Neural crest cell (in vitro differentiated cells): ENCODE results near the gene TTC34. TPM values are rescaled to one million over a fixed set of nuclear protein-coding genes. Genes with fewer than 3 reads are reported as not detected.

Experiments
- DNase-seq: peaks from one replicate; pipeline ENCODE4 v3.0.0; 2021; ENCODE audit warnings: low read depth, mixed read lengths, low spot score
- H3K27ac Mint-ChIP-seq: one replicate; pipeline ENCODE4 v1.8.0; 2021; ENCODE audit warnings: mild to moderate bottlenecking, mixed read lengths; ENCODE audit not compliant: unreplicated experiment
- H3K27me3 Mint-ChIP-seq: 2 replicates; pipeline ENCODE4 v1.8.0; 2021; ENCODE audit warnings: low read depth, mild to moderate bottlenecking, mixed read lengths
- H3K36me3 Mint-ChIP-seq: 2 replicates; pipeline ENCODE4 v1.8.0; 2021; ENCODE audit warnings: low read depth, mild to moderate bottlenecking, mixed read lengths
- H3K4me1 Mint-ChIP-seq: 2 replicates; pipeline ENCODE4 v1.8.0; 2021; ENCODE audit warnings: mixed read lengths
- H3K4me3 Mint-ChIP-seq: one replicate; pipeline ENCODE4 v1.8.0; 2021; ENCODE audit warnings: mild to moderate bottlenecking, mixed read lengths
- H3K9me3 Mint-ChIP-seq: 2 replicates; pipeline ENCODE4 v1.8.0; 2021; ENCODE audit warnings: mixed read lengths
- total RNA-seq: library from RNA; stranded (reverse); gene quantifications from 2 replicates; pipeline ENCODE4 v1.2.1, GENCODE V29; 2021
- TF ChIP-seq, protein P1 (sequence below): fragments of 200-600 bp; sonication (generic); conservative IDR thresholded peaks from 2 replicates; pipeline ENCODE4 v1.5.0; 2021; ENCODE audit warnings: antibody characterized with exemption, mild to moderate bottlenecking

The TTC34 gene
- total RNA-seq, 1 donor from 2014 or later: 2.7 TPM

DNA sequence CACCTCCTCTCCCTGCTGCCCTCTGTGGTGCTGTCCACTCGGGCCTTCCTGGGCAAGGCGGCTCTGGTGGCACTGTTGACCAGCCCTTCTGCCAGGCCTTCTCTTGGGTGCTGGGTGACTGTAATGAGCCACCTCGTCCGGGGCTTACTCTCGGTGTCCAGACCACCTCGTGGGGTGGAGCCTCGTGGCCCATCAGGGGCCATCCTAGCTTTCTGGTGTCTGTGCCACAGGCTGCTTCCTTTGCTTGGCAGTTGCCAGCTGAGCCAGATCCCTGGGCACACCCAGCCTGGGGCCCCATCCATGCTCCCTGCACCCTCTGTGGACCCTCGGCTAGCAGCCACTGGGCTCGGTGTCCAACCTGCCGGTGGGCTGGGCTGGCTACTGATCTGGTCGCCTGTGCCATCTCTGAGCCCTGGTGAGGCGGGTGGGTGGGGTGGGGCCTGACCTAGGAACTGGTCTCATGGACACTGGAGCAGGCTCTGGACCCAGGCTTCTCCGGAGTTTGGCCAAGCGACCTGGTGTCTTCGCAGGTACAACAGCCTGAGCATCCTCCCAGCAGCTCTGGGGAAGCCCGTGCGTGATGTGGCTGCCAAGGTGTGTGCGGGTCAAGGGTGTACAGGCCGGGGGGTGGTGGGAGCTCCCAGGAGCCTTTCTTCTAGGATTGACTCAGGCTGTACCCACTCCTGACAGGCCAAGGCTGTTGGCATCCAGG lies 213.5 kb downstream of the TTC34 start:
- Mint-ChIP-seq H3K9me3 (no peaks in the 10 kb centered on the region), H3K27me3 (no peaks in the 10 kb centered on the region), H3K4me1 (peaks cover 14% of the 10 kb centered on the region), H3K36me3 (no peaks in the 10 kb centered on the region), H3K27ac (no peak overlapping the region), H3K4me3 (peak overlapping the region; percentile 77)
- TF ChIP-seq, protein P1, sequence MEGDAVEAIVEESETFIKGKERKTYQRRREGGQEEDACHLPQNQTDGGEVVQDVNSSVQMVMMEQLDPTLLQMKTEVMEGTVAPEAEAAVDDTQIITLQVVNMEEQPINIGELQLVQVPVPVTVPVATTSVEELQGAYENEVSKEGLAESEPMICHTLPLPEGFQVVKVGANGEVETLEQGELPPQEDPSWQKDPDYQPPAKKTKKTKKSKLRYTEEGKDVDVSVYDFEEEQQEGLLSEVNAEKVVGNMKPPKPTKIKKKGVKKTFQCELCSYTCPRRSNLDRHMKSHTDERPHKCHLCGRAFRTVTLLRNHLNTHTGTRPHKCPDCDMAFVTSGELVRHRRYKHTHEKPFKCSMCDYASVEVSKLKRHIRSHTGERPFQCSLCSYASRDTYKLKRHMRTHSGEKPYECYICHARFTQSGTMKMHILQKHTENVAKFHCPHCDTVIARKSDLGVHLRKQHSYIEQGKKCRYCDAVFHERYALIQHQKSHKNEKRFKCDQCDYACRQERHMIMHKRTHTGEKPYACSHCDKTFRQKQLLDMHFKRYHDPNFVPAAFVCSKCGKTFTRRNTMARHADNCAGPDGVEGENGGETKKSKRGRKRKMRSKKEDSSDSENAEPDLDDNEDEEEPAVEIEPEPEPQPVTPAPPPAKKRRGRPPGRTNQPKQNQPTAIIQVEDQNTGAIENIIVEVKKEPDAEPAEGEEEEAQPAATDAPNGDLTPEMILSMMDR: no peak
- no peak for DNase-seq

- DNase-seq: no peak
- TF ChIP-seq, protein P1: no peak
- peaks cover 14% of the 10 kb centered on the region for H3K4me1 Mint-ChIP-seq
- peak overlapping the region; percentile 77 for H3K4me3 Mint-ChIP-seq
- no peaks in the 10 kb centered on the region for H3K9me3 Mint-ChIP-seq
- no peaks in the 10 kb centered on the region for H3K36me3 Mint-ChIP-seq
- peaks cover 3% of the 10 kb centered on the region for H3K27me3 Mint-ChIP-seq
- no peak overlapping the region for H3K27ac Mint-ChIP-seq
These were observed 214.2 kb downstream of the TTC34 start for GRCh38 chr1:2587071-2587859.

DNA sequence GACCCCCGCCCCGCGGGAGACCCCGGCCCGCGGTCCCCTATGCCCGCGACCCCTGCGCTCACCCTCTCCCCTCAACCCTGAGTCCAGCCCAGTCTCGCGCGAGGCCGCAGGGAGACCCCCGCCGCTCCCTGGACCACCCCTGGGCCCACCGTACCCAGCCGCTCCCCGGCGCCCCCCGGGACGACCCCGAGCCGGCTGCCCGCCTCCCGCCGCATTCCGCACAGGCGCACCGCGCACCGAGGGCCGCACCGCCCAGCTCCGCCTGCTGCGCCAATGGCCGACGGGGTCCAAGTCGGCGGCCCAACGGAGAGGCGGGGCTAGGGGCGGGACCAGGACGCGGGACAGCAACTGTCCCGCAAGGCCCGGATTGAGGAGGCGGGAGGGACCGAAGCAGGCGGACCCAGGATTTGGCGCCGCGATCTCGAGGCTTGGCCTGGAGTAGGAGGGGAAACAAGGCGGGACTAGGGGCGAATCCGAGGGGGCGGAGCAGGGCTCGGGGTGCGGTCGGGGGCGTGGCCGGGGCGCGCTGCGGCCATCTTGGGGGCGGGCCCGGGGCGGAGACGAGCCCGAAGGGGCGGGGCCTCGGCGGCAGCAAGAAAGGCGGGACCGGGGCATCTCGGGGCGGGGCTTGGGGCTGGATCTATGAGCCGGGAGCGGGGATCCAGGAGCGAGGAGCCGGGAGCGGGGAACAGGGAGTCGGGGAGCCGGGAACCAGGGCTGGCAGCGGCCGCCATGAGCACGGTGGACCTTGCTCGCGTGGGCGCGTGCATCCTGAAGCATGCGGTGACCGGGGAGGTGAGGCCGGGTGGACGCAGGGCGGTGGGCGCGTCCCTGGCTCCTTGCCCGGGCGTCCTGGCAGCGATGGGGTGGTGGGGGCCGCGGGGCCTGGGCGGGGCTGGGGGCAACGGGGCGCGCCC lies 215.1 kb downstream of the TTC34 start, which contains the start of gene PRXL2B:
PRXL2B (plus strand) TSS at position 624 of the 917 bp plus-strand sequence; CDS start at position 733, 109 bp downstream.
- DNase-seq: peak; percentile 99
- H3K4me3 Mint-ChIP-seq: peak within 1 kb of the TSS; percentile 94
- peaks cover 14% of the 10 kb centered on the region for H3K4me1 Mint-ChIP-seq
- no peaks in the 10 kb centered on the region for H3K36me3 Mint-ChIP-seq
- TF ChIP-seq, protein P1: no peak
- peaks cover 10% of the 10 kb centered on the region for H3K27me3 Mint-ChIP-seq
- H3K9me3 Mint-ChIP-seq: no peaks in the 10 kb centered on the region
- peak within 1 kb of the TSS; percentile 91 for H3K27ac Mint-ChIP-seq

Other genes with a start within 250 kb of the TTC34 start
- 0.61 TPM in 2 replicates for gene TNFRSF14, start 245.3 kb downstream of the TTC34 start, total RNA-seq
- gene PRXL2B, start 214.9 kb downstream of the TTC34 start, total RNA-seq: 51.3 and 58.9 TPM in 2 replicates
- gene MMEL1, start 168.7 kb downstream of the TTC34 start, total RNA-seq: 0.51 and 0.84 TPM in 2 replicates
- not detected in 2 replicates for gene ACTRT2, start 219.8 kb upstream of the TTC34 start, total RNA-seq